HCT116 (cell line): ENCODE measurements around the gene BAZ1B. TPM values are rescaled to one million over a fixed set of nuclear protein-coding genes. Genes with fewer than 3 reads are reported as not detected.
"Not testable (repeated sequence)": the region's sequence is repeated elsewhere in the genome, so short reads cannot be mapped to it uniquely, and the experiment has no call there.

Experiments used
- ATAC-seq: fragments of 200-7000 bp; cut with Tn5 transposase; 2 replicates; pipeline ENCODE4 v1.9.1; 2020; ENCODE audit warnings: mild to moderate bottlenecking, moderate library complexity
- BruUV-seq: library from RNA; stranded (reverse); fragments of 400-500 nt; replicated peaks from 2 replicates; lab custom pipeline; 2021; lab: Mats Ljungman, UMichigan
- CTCF ChIA-PET: fragments of 300-600 bp; sonication (Branson Sonifier 250); formaldehyde crosslinking; loops from one replicate; lab custom pipeline; 2021; ENCODE audit warnings: antibody characterized with exemption; lab: Charles Lee
- POLR2A ChIA-PET: fragments of 300-600, 350-600 bp; sonication (Branson Sonifier 250); formaldehyde crosslinking; loops from one replicate; lab custom pipeline; 2021; ENCODE audit warnings: antibody characterized with exemption; lab: Charles Lee
- RAD21 ChIA-PET, 2 experiments: fragments of 300-600 bp; sonication (Branson Sonifier 250); formaldehyde crosslinking; loops; one replicate each; lab custom pipeline; 2023; ENCODE audit warnings: low total read pairs in 2 of 2; ENCODE audit not compliant: uncharacterized antibody in 2 of 2, unreplicated experiment in 2 of 2, low non-redundant PET in 1 of 2; lab: Charles Lee
- DNase-seq: peaks from one replicate; pipeline ENCODE4 v3.0.0-alpha.2; 2010; ENCODE audit warnings: low read depth, low spot score
- H2AFZ ChIP-seq: fragments of 200-600 bp; shearing (Covaris generic), sonication (generic); 2 replicates; pipeline ENCODE4 v1.6.1; 2017; ENCODE audit warnings: low read depth, mixed run types, mixed read lengths, antibody characterized with exemption, low read length; ENCODE audit not compliant: poor library complexity, severe bottlenecking
- H3K27ac ChIP-seq: 2 replicates; pipeline ENCODE4 v1.5.1; 2012; ENCODE audit warnings: low read depth, low read length
- H3K27me3 ChIP-seq: fragments of 200-600 bp; sonication (generic); 2 replicates; pipeline ENCODE4 v1.6.1; 2016; ENCODE audit warnings: mixed run types, low read length, mixed read lengths; ENCODE audit not compliant: insufficient read depth
- H3K36me3 ChIP-seq, 2 experiments: fragments of 200-500 bp in 1 of 2; fragments of 200-600 bp in 1 of 2; sonication (Bioruptor generic) in 1 of 2; sonication (generic) in 1 of 2; 2 replicates each; pipeline versions ENCODE4 v1.5.1 to v1.6.1; 2014 to 2016; ENCODE audit warnings: low read length in 2 of 2, inconsistent platforms in 1 of 2, mixed read lengths in 1 of 2, mixed run types in 1 of 2; ENCODE audit not compliant: insufficient read depth in 2 of 2, control insufficient read depth in 1 of 2
- H3K4me1 ChIP-seq, 2 experiments: fragments of 200-600 bp in 1 of 2; sonication (generic) in 1 of 2; 2 replicates each; pipeline versions ENCODE4 v1.5.1 to v1.6.1; 2012 to 2017; ENCODE audit warnings: low read length in 2 of 2, inconsistent platforms in 1 of 2, mild to moderate bottlenecking in 1 of 2, mixed read lengths in 1 of 2, mixed run types in 1 of 2, moderate library complexity in 1 of 2; ENCODE audit not compliant: insufficient read depth in 2 of 2, control insufficient read depth in 1 of 2
- H3K4me2 ChIP-seq: fragments of 200-600 bp; sonication (generic); 2 replicates; pipeline ENCODE4 v1.6.1; 2017; ENCODE audit warnings: mixed run types, low read length, mixed read lengths
- H3K4me3 ChIP-seq, 2 experiments: fragments of 200-600 bp in 1 of 2; sonication (generic) in 1 of 2; replicated peaks in 1 of 2; 2 replicates each; pipeline ENCODE4 v1.5.1; 2011 to 2016; ENCODE audit warnings: low read length in 2 of 2, control low read depth in 1 of 2, low read depth in 1 of 2, mild to moderate bottlenecking in 1 of 2, mixed read lengths in 1 of 2, mixed run types in 1 of 2
- H3K79me2 ChIP-seq: fragments of 200-600 bp; sonication (generic); 2 replicates; pipeline ENCODE4 v1.6.1; 2017; ENCODE audit warnings: mild to moderate bottlenecking, mixed run types, low read length, moderate library complexity, mixed read lengths; ENCODE audit not compliant: insufficient read depth
- H3K9ac ChIP-seq: fragments of 200-600 bp; sonication (generic); 2 replicates; pipeline ENCODE4 v1.6.1; 2016; ENCODE audit warnings: low read length, mixed read lengths
- H3K9me2 ChIP-seq: fragments of 200-600 bp; sonication (generic), shearing (Covaris generic); 2 replicates; pipeline ENCODE4 v1.6.1; 2017; ENCODE audit warnings: mixed run types, mild to moderate bottlenecking, moderate library complexity; ENCODE audit not compliant: insufficient read depth
- H3K9me3 ChIP-seq, 2 experiments: fragments of 200-500 bp in 1 of 2; fragments of 200-600 bp in 1 of 2; sonication (Bioruptor generic) in 1 of 2; sonication (generic) in 1 of 2; 2 replicates each; pipeline ENCODE4 v1.6.1; 2014 to 2017; ENCODE audit warnings: low read length in 2 of 2, mixed read lengths in 2 of 2, inconsistent platforms in 1 of 2, low read depth in 1 of 2, mild to moderate bottlenecking in 1 of 2, mixed run types in 1 of 2, moderate library complexity in 1 of 2; ENCODE audit not compliant: control insufficient read depth in 1 of 2, insufficient read depth in 1 of 2
- H4K20me1 ChIP-seq: fragments of 200-600 bp; sonication (generic), shearing (Covaris generic); 2 replicates; pipeline ENCODE4 v1.6.1; 2017; ENCODE audit warnings: mixed run types, mild to moderate bottlenecking, moderate library complexity; ENCODE audit not compliant: insufficient read depth
- CBX3 ChIP-seq: IDR thresholded peaks from 2 replicates; pipeline ENCODE4 v1.6.1; 2012; ENCODE audit warnings: low read depth
- CEBPB ChIP-seq: IDR thresholded peaks from 2 replicates; pipeline ENCODE4 v1.6.1; 2012; ENCODE audit warnings: low read depth
- EZH2 ChIP-seq: fragments of 200-600 bp; sonication (generic); IDR thresholded peaks from 2 replicates; pipeline ENCODE4 v1.6.1; 2017; ENCODE audit warnings: antibody characterized with exemption, mixed run types
- EZH2phosphoT487 ChIP-seq: fragments of 200-600 bp; IDR thresholded peaks from 2 replicates; pipeline ENCODE4 v1.6.1; 2018; ENCODE audit warnings: antibody characterized with exemption, borderline replicate concordance
- POLR2AphosphoS5 ChIP-seq: IDR thresholded peaks from 2 replicates; pipeline ENCODE4 v1.6.1; 2011; ENCODE audit warnings: mild to moderate bottlenecking, low read depth, low read length, moderate library complexity
- SP1 ChIP-seq: IDR thresholded peaks from 2 replicates; pipeline ENCODE4 v1.6.1; 2012; ENCODE audit warnings: low read depth
- YY1 ChIP-seq: IDR thresholded peaks from 2 replicates; pipeline ENCODE4 v1.6.1; 2011; ENCODE audit warnings: low read length, low read depth, moderate library complexity, mild to moderate bottlenecking; ENCODE audit not compliant: insufficient replicate concordance; ENCODE audit errors: extremely low read depth
- intact Hi-C: fragments of 100-400 bp; cut with micrococcal nuclease; formaldehyde crosslinking; loops from 2 replicates; pipeline ENCODE4 v1.10.0; 2022
- total RNA-seq: library from RNA; stranded (reverse); gene quantifications from one replicate; pipeline ENCODE4 v1.2.1, GENCODE V29; 2021; ENCODE audit not compliant: unreplicated experiment
- TF ChIP-seq, protein P1 (sequence below): IDR thresholded peaks from 2 replicates; pipeline ENCODE4 v1.6.1; 2012

The BAZ1B gene
- total RNA-seq, 1 experiment from 2014 or later, result 81.1 TPM

GRCh38 chr7:73399185-73400050, 122.7 kb downstream of the BAZ1B start:
- H3K9me3 ChIP-seq, RAD21 ChIA-PET, H3K27ac ChIP-seq, H3K4me1 ChIP-seq, H4K20me1 ChIP-seq, H3K27me3 ChIP-seq, intact Hi-C loops, BruUV-seq, H3K4me2 ChIP-seq, H3K4me3 ChIP-seq, H3K9me2 ChIP-seq, POLR2A ChIA-PET, H3K36me3 ChIP-seq, H2AFZ ChIP-seq, DNase-seq, CTCF ChIA-PET, ATAC-seq, H3K79me2 ChIP-seq, H3K9ac ChIP-seq: not testable (repeated sequence)

- DNase-seq, result no peak
- no peak for TF ChIP-seq POLR2AphosphoS5
- TF ChIP-seq EZH2phosphoT487, result no peak
- TF ChIP-seq EZH2, result no peak
- TF ChIP-seq CBX3, result no peak
- no peak for TF ChIP-seq SP1
- TF ChIP-seq YY1, result no peak
- TF ChIP-seq, protein P1, sequence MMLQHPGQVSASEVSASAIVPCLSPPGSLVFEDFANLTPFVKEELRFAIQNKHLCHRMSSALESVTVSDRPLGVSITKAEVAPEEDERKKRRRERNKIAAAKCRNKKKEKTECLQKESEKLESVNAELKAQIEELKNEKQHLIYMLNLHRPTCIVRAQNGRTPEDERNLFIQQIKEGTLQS, result no peak
- no peak for TF ChIP-seq CEBPB
- Histone ChIP-seq H3K36me3 (no peaks in the 10 kb centered on the region), H2AFZ (no peak overlapping the region), H3K9me3 (no peaks in the 10 kb centered on the region), H4K20me1 (no peaks in the 10 kb centered on the region), H3K4me2 (no peak overlapping the region), H3K27ac (no peak overlapping the region), H3K79me2 (no peaks in the 10 kb centered on the region), H3K9me2 (no peaks in the 10 kb centered on the region), H3K4me3 (no peak overlapping the region), H3K9ac (no peak overlapping the region), H3K4me1 (no peaks in the 10 kb centered on the region), H3K27me3 (no peaks in the 10 kb centered on the region)
- BruUV-seq, result no TSS peak
- ChIA-PET RAD21 (no interaction called here), CTCF (no interaction called here), POLR2A (no interaction called here)
- no peak for ATAC-seq
- intact Hi-C loops, result no loop called here
Measured at GRCh38 chr7:73397521-73398281, 124.4 kb downstream of the BAZ1B start.
